Raji (cell line): ENCODE data around the gene CAPN11.
A peak's percentile ranks its signal among the peaks of the same experiment; 100 is the strongest.

Experiments
- POLR2A ChIP-seq: IDR thresholded peaks from 2 replicates; pipeline ENCODE4 v1.6.1; 2011; ENCODE audit warnings: low read depth, low read length, control low read depth; ENCODE audit not compliant: insufficient read depth

The CAPN11 gene

DNA sequence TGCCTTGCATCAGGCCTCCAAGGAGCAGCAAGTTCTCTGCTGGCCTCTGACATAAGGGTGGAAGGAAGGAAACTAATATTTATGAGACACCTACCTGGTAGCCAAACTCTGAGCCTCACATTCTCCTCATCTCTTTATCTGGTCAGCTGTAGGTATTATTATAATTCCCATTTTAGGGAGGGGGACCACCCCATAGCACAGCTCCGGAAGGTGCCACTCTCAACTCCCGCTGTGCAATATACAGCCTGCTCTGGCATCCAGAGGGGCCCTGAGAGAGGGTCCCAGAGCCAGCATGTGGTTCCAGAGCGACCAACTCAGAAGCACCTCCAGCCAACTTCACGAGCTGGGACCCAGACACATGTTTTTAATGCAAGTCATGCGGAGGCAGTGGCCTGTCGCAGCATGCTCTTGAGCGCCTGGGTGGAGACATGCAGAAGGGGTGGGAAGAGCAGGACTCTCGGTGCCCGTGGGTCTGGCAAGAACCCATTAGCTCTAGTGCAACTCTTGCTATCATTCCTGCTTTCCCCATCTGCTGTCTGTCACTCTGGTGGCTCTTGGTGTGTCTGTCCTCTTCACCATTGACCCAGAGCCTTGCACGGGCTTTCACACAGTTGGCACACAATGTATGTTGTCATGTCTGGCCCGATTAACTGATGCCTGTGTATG is 43.2 kb downstream of the CAPN11 start:
- TF ChIP-seq POLR2A, result no peak

DNA sequence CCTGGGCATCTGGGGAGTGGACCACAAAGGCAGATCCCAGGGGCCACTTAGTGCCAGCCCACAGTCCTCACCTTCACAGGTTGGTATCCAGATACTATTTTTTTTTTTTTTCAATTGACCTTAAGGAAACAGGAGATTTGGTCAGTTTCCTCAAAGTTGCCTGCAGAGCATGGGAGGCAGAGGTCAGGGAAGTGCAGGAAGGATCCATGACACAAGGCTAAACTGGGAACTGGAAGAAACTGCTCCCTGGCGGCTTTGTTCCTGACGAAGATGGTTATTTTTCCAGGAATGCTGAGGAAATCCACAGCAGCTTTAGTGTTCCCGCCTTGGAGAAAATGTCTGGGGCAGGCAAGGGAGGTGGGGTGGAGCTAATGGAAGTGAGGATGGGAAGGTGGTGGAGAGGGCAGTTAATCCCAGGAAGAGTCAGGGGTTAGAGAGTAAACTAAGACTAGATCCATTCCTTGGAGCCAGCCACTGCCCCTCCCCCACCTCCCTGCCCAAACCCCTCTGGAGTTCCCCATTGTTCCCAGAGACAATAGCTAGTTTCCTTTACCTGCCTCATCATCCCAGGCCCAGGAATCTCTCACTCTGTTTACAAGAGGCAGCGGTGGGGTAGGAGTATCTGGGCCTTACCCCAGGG is 43.8 kb downstream of the CAPN11 start:
- TF ChIP-seq POLR2A, result no peak

DNA sequence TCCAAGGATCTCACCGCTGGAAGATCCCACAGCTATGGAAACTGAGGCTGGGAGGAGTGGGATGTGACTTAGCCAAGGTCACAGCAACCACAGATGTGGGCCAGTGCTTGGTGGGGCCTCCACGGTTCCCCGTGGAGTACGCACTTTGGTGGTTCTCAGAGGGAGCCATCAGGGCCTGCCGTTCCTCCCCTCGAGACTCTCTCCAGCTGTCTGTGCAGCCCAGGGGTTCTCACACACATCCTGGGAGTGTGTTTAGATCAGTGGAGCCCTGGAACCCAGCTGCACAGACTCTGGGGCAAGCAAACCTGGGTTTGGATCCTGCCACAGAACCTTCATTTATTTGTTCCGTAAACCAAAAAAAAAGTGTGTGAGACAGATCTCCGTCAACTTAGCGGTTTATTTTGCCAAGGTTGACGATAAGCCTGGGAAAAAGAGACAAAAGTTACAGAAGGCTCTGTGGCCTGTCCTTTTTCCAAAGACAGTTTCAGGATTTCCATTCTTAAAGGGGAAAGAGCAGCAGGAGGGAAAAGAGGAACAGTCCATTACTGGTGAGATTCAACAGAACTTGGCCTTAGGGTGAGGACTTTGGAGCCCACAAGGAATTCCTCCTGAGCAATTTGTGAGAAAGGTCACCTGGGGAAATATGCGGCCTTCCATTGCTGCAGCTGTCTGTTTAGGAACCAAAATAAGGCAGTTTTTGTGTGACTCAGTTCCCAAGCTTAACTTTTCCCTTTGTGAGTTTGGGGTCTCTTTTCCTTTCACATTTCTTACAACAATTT is 44.5 kb downstream of the CAPN11 start:
- TF ChIP-seq POLR2A, result no peak

DNA sequence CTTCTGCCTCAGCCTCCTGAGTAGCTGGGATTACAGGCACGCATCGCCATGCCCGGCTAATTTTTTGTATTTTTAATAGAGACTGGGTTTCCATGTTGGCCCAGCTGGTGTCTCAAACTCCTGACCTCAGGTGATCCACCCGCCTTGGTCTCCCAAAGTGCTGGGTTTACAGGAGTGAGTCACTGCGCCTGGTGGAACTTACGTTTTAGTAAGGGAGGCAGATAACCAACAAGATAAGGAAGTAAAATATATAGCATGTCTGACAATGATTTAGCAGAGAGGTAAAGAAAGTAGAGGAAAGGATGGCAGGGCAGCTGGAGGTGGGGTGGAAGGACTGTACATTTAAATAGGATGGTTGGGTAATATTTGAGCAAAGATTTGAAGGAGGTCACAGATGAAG is 45.3 kb downstream of the CAPN11 start:
- no peak for TF ChIP-seq POLR2A

DNA sequence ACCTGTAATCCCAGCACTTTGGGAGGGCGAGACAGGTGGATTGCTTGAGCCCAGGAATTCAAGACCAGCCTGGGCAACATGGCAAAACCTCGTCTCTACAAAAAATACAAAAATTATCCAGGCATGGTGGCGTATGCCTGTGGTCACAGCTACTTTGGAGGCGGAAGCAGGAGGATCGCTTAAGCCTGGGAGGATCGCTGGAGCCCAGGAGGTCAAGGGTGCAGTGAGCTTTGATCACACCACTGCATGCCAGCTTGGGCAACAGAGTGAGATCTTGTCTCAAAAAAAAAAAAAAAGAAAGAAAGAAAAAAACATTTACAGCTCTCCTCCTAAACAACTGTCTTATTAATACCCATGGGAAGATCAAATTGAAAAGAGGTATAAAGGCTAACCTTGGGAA is 49.3 kb downstream of the CAPN11 start:
- no peak for TF ChIP-seq POLR2A

DNA sequence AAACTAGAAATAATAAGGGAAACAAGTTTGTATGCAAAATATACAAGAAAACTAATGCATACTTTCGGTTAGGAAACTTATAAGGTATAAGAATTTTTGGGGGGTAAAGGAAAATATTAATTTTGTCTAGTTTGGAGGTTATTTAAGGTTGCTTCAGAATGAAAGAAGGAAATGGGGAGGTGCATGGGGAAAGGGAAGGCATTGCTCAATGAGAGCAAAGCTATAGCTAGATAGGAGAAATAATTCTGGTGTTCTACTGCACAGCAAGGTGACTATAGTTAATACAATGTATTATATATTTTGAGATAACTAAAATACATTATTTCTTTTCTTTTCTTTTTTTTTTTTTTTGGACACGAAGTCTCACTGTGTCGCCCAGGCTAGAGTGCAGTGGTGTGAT is 52.7 kb downstream of the CAPN11 start:
- TF ChIP-seq POLR2A, result no peak

DNA sequence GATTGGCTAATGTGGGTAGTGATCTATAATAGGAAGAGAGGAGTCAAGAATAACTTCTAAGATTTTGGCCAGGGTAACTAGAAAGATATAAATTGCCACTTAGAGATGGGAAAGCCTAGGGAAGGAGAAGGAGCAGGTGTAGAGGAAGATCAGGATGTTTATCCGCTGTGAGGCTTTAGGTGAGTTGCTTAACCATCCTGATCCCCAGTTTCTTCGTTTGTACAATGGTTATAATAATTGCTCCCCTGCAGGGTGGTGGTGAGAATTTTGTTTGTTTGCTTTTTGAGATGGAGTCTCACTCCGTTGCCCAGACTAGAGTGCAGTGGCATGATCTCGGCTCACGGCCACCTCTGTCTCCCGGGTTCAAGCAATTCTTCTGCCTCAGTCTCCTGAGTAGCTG is 55.7 kb downstream of the CAPN11 start:
- no peak for TF ChIP-seq POLR2A

DNA sequence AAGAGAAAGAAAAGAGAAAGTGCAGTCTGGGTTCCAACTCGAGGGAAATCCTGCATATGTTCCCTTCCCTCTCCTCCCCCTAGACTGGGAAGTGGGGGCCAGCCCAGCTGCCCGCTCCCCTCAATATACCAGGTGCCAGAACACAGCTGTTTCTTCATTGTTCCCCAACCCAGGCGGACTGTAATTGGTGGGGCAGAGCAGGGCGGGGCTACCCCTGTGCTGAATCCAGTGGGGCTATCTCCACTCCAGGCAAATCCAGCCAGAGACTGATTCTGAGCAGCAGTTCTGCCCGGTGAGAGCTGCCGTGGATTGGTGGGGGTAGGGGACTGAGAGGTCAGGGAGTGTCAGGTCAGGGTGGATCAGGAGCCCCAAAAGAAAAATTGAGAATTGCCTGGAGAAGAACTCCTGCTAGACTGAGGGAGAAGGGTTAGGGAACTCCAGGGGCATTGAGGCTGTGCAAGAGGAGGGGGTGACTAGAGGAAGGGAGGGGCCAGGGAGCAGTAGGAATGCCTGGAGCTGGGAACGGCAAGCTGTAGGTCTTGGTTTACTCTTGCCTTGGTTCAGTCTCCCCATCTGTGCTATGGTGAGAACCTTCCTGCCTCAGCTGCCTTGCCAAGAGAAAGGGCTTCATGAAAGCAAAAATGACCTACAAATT is 58.2 kb downstream of the CAPN11 start, which contains the start of gene MYMX:
TSS of gene MYMX (plus strand) at position 250 of the 655 bp plus-strand sequence. CDS start 546 bp downstream, outside the sequence.
- no peak for TF ChIP-seq POLR2A

DNA sequence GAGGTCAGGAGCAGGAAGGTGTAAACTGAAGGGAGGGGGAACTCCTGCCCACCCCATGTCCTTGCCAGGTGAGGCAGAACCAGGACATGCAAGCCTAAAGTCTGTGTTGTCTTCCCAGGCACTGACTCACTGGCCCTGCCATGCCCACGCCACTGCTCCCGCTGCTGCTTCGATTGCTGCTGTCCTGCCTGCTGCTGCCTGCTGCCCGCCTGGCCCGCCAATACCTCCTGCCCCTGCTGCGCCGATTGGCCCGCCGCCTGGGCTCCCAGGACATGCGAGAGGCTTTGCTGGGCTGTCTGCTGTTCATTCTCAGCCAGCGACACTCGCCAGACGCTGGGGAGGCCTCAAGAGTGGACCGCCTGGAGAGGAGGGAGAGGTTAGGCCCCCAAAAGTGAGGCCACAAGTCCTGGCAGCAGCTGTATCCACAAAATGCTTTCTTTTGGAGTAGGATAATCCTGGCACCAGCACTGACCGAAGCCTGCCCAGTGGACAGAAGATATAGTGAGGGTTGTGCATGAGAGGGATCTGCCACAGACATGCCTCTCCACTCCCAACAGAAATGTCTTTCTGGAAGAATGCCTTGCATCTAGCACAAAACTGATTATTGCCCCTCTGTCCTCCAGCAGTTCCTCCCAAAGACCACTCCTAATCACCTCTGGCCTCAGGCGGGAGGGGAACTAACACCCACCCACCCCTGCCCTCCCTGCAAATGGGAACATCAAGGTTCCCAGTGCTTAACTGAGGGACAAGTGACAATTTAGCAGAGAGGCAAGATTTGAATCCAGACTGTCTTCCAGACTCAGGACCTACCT is 58.9 kb downstream of the CAPN11 start:
- no peak for TF ChIP-seq POLR2A

DNA sequence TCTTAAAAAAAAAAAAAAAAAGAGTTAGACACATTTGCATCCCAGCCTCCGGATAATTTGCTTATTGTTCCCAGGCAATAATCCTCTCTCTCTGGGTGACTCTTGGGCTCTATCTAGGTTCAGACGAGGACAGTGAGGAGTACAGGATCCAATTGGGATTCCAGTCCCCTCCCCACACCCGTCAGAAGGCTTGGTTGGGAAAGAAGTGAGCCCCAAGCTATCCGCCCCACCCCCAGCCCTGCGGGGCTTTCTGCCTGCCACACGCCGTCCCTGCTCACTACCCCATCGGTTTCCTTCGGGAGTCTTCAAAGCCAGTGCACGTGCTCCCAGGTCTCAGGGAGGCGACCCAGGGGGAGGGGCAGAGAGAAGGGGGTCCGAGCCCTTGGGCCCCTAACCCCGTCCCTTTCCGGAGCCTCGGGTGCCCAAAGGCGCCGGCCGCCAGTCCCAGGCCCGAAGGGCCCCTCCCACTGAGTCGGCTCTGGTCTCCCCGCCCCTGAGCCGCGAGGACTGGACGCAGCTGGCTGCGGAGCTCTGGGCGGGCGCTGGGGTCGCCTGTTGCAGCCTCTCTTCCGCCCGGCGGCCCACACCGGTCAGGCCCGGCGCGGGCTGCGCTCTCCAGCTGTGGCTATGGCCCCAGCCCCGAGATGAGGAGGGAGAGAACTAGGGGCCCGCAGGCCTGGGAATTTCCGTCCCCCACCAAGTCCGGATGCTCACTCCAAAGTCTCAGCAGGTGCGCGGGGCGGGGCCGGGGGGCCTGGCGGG is 60.6 kb downstream of the CAPN11 start:
- peak; percentile 40 for TF ChIP-seq POLR2A

DNA sequence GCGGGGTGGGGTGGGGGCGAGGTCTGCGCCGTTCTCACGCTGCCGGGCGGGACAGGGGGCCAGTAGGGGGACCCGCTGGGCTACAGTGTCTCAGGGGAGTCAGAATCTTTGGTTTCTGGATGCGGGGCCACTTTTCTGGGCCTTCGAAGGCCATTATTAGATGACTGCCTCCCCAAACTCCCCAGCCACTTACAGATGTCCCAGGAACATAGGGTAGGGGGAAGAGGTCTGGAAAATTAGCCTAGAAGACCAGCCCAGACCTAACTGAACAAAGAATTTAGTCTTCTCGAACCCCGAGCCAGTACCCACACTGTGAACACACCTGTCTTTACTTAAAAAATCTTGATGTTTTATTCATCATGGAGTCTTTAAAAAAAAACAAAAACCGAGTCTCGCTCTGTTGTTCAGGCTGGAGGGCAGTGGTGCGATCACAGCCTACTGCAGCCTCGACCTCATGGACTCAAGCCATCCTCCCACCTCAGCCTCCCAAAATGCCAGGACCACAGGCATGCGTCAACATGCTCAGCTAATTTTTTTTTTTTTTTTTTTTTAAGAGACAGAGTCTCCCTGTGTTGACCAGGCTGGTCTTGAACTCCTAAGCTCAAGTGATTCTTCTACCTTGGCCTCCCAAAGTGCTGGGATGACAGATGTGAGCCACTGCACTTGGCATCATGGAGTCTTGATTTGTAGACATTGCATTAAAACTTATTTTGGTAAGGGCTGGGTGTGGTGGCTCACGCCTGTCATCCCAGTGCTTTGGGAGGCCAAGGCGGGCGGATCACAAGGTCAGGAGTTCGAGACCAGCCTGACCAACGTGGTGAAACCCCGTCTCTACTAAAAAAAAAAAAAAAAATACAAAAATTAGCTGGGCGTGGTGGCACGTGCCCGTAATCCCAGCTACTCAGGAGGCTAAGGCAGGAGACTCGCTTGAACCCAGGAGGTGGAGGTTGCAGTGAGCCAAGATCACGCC is 61.5 kb downstream of the CAPN11 start:
- no peak for TF ChIP-seq POLR2A

DNA sequence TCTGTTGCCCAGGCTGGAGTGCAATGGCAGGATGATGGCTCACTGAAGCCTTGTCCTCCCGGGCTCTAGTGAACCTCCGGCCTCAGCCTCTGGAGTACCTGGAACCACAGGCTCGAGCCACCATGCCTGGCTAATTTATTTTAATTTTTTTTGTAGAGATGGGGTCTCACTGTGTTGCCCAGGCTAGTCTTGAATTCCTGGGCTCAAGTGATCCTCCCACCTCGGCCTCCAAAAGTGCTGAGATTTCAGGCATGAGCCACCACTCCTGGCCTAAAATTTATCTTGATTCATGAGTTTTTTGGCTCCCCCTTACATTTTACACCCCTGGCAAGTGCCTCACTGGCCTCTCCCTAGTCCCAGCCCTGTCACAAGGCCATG is 62.3 kb downstream of the CAPN11 start:
- no peak for TF ChIP-seq POLR2A
